H1 (cell line): ENCODE measurements around the gene DPY19L3. TPM values are rescaled to one million over a fixed set of nuclear protein-coding genes. Genes with fewer than 3 reads are reported as not detected.

Experiments
- CREB1 ChIP-seq: IDR thresholded peaks from 2 replicates; pipeline ENCODE4 v1.6.1; 2012; ENCODE audit warnings: inconsistent platforms
- CTBP2 ChIP-seq: IDR thresholded peaks from 2 replicates; pipeline ENCODE4 v1.7.0; 2011; ENCODE audit warnings: borderline replicate concordance, mild to moderate bottlenecking, moderate library complexity, mixed read lengths, low read length; ENCODE audit not compliant: insufficient read depth, insufficient read length
- FOSL1 ChIP-seq: IDR thresholded peaks from 2 replicates; pipeline ENCODE4 v1.6.1; 2011; ENCODE audit warnings: mild to moderate bottlenecking, low read depth, low read length, moderate library complexity; ENCODE audit not compliant: insufficient read depth
- GTF2F1 ChIP-seq: IDR thresholded peaks from 2 replicates; pipeline ENCODE4 v1.6.1; 2012; ENCODE audit warnings: low read depth, low read length, improper control_type of control experiment, borderline replicate concordance
- HDAC6 ChIP-seq: IDR thresholded peaks from one replicate; pipeline ENCODE4 v1.7.1; 2012; ENCODE audit warnings: low read depth, mild to moderate bottlenecking, inconsistent platforms, low read length, moderate library complexity
- POLR2AphosphoS5 ChIP-seq: IDR thresholded peaks from 2 replicates; pipeline ENCODE4 v1.6.1; 2011; ENCODE audit warnings: low read depth, low read length
- SIX5 ChIP-seq: IDR thresholded peaks from 2 replicates; pipeline ENCODE4 v1.6.1; 2011; ENCODE audit warnings: mild to moderate bottlenecking, low read depth, low read length
- TBP ChIP-seq: IDR thresholded peaks from 2 replicates; pipeline ENCODE4 v1.6.1; 2011; ENCODE audit warnings: low read depth, low read length, improper control_type of control experiment
- polyA plus RNA-seq, 7 experiments: library from polyadenylated mRNA; depleted of rRNA in 3 of 7; stranded (reverse) in 5 of 7; unstranded in 2 of 7; fragments of >200 nt in 5 of 7; fragments of 200-250 nt in 2 of 7; gene quantifications; 1 replicate in 5 of 7; 2 replicates in 1 of 7; 4 replicates in 1 of 7; pipeline versions ENCODE4 v1.2.1 to v1.2.3, GENCODE V29; 2011 to 2013; ENCODE audit warnings: missing spikeins in 2 of 7, mixed read lengths in 2 of 7
- total RNA-seq: library from RNA; stranded (reverse); fragmentation: NEBNext Ultra II Directional; extraction: Animal tissue kit (Norgen Biotek cat#: 25700); gene quantifications from 2 replicates; pipeline ENCODE4 v1.2.1, GENCODE V29; 2021

Gene DPY19L3
- total and polyA plus RNA-seq, 2 of the 8 experiments (the other 6 are each of a cell fraction or from before 2014, with no cell fraction given) = 35.3 to 60.2 TPM

- TF ChIP-seq TBP = no peak
- TF ChIP-seq CREB1 = no peak
- TF ChIP-seq GTF2F1 = no peak
- no peak for TF ChIP-seq SIX5
- TF ChIP-seq CTBP2 = no peak
- TF ChIP-seq HDAC6 = no peak
- no peak for TF ChIP-seq FOSL1
- no peak for TF ChIP-seq POLR2AphosphoS5
Observed at GRCh38 chr19:32489971-32490370, 84.4 kb downstream of the DPY19L3 start (continued).
